Stimulated activated CD4-positive, alpha-beta T cell treated with anti-CD3 and anti-CD28 coated beads, Interleukin-2, amount 100 ng/mL, for 48 hours (primary cell): ENCODE measurements around the gene WNT7B.

Experiments
- DNase-seq, 2 donors: peaks; one replicate each; pipeline ENCODE4 v3.0.0-alpha.2; 2020

WNT7B gene

GRCh38 chr22:45922661-45923060, 54.3 kb downstream of the WNT7B start:
- DNase-seq, result no peak

DNA sequence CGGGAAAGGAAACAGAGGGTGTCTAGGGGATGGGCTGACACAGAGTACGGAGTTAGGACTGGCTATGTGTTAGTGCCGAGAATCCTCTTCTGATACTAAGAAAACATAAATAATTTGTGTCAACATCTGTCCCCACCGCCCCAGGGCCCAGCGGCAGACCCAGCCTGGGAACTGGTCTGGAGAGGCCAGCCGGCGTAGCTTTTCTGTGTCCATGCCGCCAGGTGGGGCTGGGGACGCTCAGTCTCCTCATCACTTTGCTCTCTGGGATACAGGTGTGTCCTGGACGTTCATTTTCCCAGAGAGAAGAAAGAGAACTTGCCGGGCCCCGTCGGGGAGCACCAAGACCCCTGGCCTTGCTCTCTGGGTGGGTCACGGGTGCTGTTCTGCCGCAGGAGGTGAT, 54.7 kb downstream of the WNT7B start:
- no peak for DNase-seq

GRCh38 chr22:45919504-45920286, 57.3 kb downstream of the WNT7B start:
- no peak for DNase-seq

DNA sequence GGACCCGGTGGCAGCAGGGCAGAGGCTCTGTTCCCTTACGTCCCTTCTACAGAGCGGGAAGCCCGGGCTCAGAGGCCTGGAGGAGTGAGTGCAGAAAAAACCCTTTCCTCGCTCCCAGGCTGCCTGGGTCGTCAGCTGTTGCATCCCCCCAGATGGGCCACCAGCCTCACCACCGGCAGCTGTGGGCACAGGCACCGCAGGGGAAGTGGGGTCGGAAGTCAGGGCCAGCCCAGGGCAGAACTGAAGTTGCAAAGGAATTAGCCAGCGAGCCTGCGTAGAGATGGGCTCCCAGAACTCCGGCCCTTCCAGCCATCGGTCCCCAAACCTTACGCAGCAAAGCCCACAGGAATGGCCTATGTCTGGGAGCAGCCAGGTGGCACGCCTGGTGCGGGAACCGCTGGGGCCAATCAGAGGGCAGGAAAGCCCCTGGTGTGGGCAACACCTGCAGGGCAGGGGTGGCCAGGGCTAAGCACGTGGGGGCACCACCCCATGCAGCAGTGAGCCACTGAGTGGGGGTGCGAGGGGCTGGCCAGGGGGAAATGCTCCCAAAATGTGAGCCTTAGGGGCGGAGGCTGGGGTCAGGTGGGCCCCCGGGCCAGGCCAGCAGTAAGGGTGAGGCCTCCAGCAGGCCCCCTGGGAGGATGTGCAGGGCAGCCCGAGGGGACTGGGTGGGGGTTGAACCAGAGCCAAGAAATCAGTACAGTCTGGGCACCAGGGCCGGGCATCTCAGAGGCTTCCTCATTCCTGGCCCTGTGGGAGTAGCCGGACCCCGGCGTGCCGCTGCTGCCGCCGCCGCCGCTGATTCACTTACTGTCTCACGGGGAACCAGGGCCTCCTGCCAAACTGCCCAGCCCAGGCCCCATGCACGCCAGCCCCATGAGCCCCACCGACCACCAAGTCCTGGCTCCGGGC, 58.2 kb downstream of the WNT7B start:
- no peak for DNase-seq

- DNase-seq, result no peak
Measured at GRCh38 chr22:45917700-45918458, 59.1 kb downstream of the WNT7B start.

- DNase-seq, result no peak
Measured at GRCh38 chr22:45917146-45917545, 59.8 kb downstream of the WNT7B start.

- no peak for DNase-seq
Measured at GRCh38 chr22:45916515-45916914, 60.4 kb downstream of the WNT7B start.

DNA sequence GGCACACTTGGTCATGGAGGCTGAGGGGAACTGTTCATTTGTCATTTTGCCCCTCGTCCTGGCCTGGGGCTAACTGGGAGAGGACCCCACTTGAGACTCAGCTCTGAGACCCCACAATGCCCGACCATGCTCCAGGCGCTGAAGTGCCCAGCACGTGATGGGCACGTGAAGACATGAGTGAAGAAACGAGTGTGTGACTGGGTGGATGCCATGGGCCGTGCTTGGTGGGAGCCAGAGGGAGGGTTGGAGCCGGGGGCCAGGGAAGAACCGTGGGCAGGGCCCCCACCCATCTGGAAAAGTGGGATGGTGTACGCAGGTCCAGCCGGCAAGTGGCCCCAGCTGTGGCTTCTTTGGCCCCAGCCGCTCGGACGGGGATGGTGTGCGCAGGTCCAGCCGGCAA, 61.1 kb downstream of the WNT7B start:
- DNase-seq, result no peak

GRCh38 chr22:45915151-45915550, 61.8 kb downstream of the WNT7B start:
- DNase-seq, result no peak

- no peak for DNase-seq
Measured at GRCh38 chr22:45914309-45914708, 62.7 kb downstream of the WNT7B start.

GRCh38 chr22:45912910-45913309, 64.1 kb downstream of the WNT7B start:
- no peak for DNase-seq

GRCh38 chr22:45911601-45912271, 65.2 kb downstream of the WNT7B start:
- DNase-seq, result no peak

GRCh38 chr22:45910928-45911467, 66.0 kb downstream of the WNT7B start:
- DNase-seq, result no peak

- no peak for DNase-seq
Measured at GRCh38 chr22:45908961-45909360, 68.0 kb downstream of the WNT7B start.

- DNase-seq, result no peak
Measured at GRCh38 chr22:45907996-45908395, 69.0 kb downstream of the WNT7B start.

DNA sequence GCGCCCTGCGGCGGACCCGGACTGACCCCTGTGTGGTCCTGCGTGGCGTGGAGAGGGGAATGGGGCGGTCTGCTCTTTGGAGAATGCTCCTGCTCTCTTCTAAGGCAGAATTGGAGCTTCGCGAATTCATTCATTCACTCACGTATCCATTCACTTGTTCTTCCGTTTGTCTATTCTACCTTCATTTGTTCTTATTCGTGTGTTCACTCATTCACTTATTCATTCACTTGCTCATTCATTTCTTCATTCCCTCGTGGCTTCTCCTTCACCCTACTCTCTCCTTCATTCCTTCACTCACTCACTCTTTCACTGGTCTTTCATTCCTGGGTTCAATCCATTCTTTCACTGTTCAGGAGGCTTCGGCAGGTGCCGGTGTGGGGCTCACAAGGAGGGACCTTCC, 69.6 kb downstream of the WNT7B start:
- DNase-seq, result no peak

GRCh38 chr22:45906946-45907345, 70.0 kb downstream of the WNT7B start:
- DNase-seq, result no peak

- no peak for DNase-seq
Measured at GRCh38 chr22:45905924-45906865, 70.8 kb downstream of the WNT7B start.

DNA sequence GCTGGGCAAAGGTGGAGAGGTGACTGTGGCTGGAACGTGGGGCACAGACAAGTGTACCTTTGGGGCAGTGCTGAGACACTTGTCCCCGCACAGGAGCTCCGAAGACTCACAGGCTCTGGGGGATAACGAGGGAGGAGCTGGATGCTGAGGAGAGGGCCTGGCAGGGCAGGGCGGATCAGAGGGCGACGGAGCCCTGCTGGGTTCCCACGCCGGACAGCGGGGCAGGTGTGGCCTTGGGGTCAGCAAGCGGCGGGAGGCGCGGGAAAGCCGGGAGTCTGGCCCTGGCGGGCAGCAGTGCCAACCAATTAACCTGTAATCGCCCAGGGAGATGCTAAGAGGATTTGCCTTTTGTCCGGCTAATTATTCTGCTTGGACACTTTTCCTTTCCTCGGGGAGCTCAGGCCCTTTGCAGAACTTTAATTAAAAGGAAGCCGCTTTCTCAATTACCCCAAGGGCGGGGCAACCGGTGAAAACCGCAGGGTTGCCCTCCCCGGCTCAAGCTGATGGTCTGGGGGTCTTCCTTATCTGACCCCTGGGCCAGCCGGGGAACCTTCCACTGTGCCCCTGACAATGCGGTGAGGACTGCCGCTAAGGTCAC, 71.5 kb downstream of the WNT7B start:
- DNase-seq, result no peak

GRCh38 chr22:45904236-45904635, 72.7 kb downstream of the WNT7B start:
- DNase-seq, result no peak
